ENCODE data around the gene FAM20C. TPM values are rescaled to one million over a fixed set of nuclear protein-coding genes. Genes with fewer than 3 reads are reported as not detected.

The FAM20C gene
- total RNA-seq, 1 donor from 2014 or later: 42.9 TPM

DNA sequence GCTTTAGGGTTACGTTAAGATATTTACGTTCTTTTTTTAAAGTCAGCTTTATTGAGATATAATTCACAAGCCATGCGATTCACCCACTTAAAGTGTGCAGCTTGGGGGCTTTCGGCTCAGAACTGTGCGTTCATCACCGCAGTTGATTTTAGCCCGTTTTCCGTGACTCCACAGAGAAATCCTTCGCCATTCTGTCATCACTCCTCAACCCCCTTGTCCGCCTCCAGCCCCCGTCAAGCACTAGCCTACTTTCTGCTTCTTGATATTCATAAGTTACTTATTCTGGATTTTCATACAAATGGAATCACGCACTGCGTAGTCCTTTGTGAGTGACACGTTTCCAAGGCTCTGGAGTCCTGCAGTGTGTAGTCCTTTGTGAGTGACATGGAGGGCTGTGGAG is 20.4 kb downstream of the FAM20C start:
- Histone ChIP-seq H3K4me3 (no peak overlapping the region), H3K9me3 (no peaks in the 10 kb centered on the region), H3K27me3 (ENCODE audit: low read depth) (no peaks in the 10 kb centered on the region), H3K36me3 (peaks cover 37% of the 10 kb centered on the region), H3K4me1 (peaks cover 7% of the 10 kb centered on the region), H3K27ac (no peak overlapping the region)
- no peak for TF ChIP-seq CTCF (IDR thresholded peaks at IDR 0.05)
- intact Hi-C loops (cut with DNase I): no loop called here
- DNase-seq (no peak), ATAC-seq (no peak)

- DNase-seq: no peak
- TF ChIP-seq CTCF (IDR thresholded peaks at IDR 0.05): no peak
- intact Hi-C loops (cut with DNase I): no loop called here
- no peak overlapping the region for H3K4me3 ChIP-seq
- ATAC-seq: no peak
- peaks cover 41% of the 10 kb centered on the region for H3K36me3 ChIP-seq
- H3K27me3 ChIP-seq (ENCODE audit: low read depth): no peaks in the 10 kb centered on the region
- peaks cover 7% of the 10 kb centered on the region for H3K4me1 ChIP-seq
- no peaks in the 10 kb centered on the region for H3K9me3 ChIP-seq
- H3K27ac ChIP-seq: no peak overlapping the region
Observed at GRCh38 chr7:213324-213993, 21.1 kb downstream of the FAM20C start.

GRCh38 chr7:214410-215212 is 22.2 kb downstream of the FAM20C start:
- intact Hi-C loops (cut with DNase I): no loop called here
- Histone ChIP-seq H3K27ac (no peak overlapping the region), H3K4me1 (peaks cover 10% of the 10 kb centered on the region), H3K4me3 (no peak overlapping the region), H3K36me3 (peaks cover 35% of the 10 kb centered on the region), H3K9me3 (no peaks in the 10 kb centered on the region), H3K27me3 (ENCODE audit: low read depth) (no peaks in the 10 kb centered on the region)
- DNase-seq (no peak), ATAC-seq (peak; percentile 35 to 48)
- no peak for TF ChIP-seq CTCF (IDR thresholded peaks at IDR 0.05)

DNA sequence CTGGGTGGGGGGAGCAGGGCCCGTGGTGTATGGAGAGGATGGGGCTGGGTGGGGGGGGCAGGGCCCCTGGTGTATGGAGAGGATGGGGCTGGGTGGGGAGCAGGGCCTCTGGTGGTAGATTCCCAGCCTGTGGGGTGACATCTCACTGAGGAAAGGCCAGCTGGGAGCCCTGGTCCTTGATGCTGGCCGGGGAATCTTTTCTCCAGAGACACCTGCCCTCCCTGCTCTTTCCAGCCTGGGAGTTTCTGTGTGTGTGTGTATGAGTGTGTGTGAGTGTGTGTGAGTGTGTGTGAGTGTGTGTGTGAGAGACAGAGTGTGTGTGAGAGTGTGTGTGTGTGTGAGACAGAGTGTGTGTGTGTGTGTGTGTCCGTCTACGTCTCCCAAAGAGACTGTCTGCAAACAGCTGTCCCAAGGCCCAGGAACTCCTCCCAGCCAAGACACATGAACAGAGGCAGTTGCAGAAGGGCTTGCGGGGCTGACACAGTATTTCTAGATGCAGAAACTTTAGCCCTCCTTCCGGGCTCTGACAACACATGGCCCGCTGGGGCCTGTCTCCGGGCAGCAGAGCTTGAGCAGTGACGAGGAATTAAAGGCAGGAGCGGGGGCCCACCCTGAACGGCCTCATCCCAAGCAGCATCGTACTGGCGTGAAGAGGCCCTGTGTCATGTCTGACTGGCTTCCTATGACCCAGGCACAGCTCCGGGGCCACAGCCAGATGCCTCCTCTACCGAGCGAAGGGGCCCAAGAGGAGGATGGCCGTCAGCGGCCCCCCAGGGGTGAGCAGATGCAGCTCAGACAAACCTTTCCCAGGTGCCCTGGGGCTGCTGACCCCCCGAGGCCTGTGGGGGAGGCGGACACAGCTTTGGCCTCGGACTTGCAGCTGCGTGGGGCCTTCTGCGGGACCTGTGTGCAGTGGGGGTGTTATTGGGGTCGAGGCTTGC is 24.3 kb downstream of the FAM20C start:
- ATAC-seq: peak in 1 of 2 donors; percentile 11
- no peaks in the 10 kb centered on the region for H3K9me3 ChIP-seq

More for the DNA sequence above, 24.3 kb downstream of the FAM20C start:
- Histone ChIP-seq H3K27me3 (ENCODE audit: low read depth) (no peaks in the 10 kb centered on the region), H3K4me3 (no peak overlapping the region), H3K4me1 (peaks cover 20% of the 10 kb centered on the region), H3K36me3 (peaks cover 23% of the 10 kb centered on the region), H3K27ac (peak overlapping the region; percentile 36)
- TF ChIP-seq CTCF (IDR thresholded peaks at IDR 0.05): no peak
- DNase-seq: no peak
- intact Hi-C loops (cut with DNase I): no loop called here

Data from lower lobe of right lung (tissue), 2 donors.